Endothelial cell of umbilical vein (primary cell): Measurements from ENCODE around the gene ELMO1. TPM values are rescaled to one million over a fixed set of nuclear protein-coding genes. Genes with fewer than 3 reads are reported as not detected.

ENCODE experiments used
- BruUV-seq: library from RNA; stranded (reverse); fragments of 400-500 nt; replicated peaks from 2 replicates; lab custom pipeline; 2021; lab: Mats Ljungman, UMichigan
- CTCF ChIA-PET: fragments of 300-600, 350-600 bp; sonication (Branson Sonifier 250); formaldehyde crosslinking; loops from one replicate; lab custom pipeline; 2021; ENCODE audit warnings: antibody characterized with exemption, inconsistent platforms; lab: Charles Lee
- POLR2A ChIA-PET: fragments of 300-600, 350-600 bp; sonication (Branson Sonifier 250); formaldehyde crosslinking; loops from one replicate; lab custom pipeline; 2021; ENCODE audit warnings: antibody characterized with exemption, inconsistent platforms; lab: Charles Lee
- DNase-seq: peaks from one replicate; pipeline ENCODE4 v3.0.0-alpha.2; 2011; ENCODE audit warnings: low read depth, low spot score
- FAIRE-seq: peaks from 2 replicates; lab custom pipeline; 2011; peaks lifted over from hg19 to GRCh38; lab: Jason Lieb, UNC
- H2AFZ ChIP-seq: 2 replicates; pipeline ENCODE4 v1.6.0; 2012; ENCODE audit warnings: low read depth, low read length, control low read depth, inconsistent platforms
- H3K27ac ChIP-seq: 2 replicates; pipeline ENCODE4 v1.5.1; 2011; ENCODE audit warnings: low read depth, mild to moderate bottlenecking, control low read depth, low read length, moderate library complexity; ENCODE audit not compliant: insufficient read depth
- H3K27me3 ChIP-seq, 2 experiments: 2 replicates each; pipeline versions ENCODE4 v1.6.0 to v1.6.1; 2011; ENCODE audit warnings: low read length in 2 of 2, mixed read lengths in 1 of 2; ENCODE audit not compliant: control insufficient read depth in 2 of 2, insufficient read depth in 2 of 2
- H3K36me3 ChIP-seq, 2 experiments: 2 replicates in 1 of 2; 3 replicates in 1 of 2; pipeline ENCODE4 v1.5.1; 2011; ENCODE audit warnings: low read length in 2 of 2, mild to moderate bottlenecking in 1 of 2, moderate library complexity in 1 of 2; ENCODE audit not compliant: control insufficient read depth in 2 of 2, insufficient read depth in 2 of 2; ENCODE audit errors: extremely low read depth in 1 of 2
- H3K4me1 ChIP-seq: 3 replicates; pipeline ENCODE4 v1.5.1; 2011; ENCODE audit warnings: mild to moderate bottlenecking, low read length; ENCODE audit not compliant: control insufficient read depth, insufficient read depth; ENCODE audit errors: extremely low read depth
- H3K4me2 ChIP-seq: 2 replicates; pipeline ENCODE4 v1.6.1; 2011; ENCODE audit warnings: low read length, control low read depth, mixed read lengths; ENCODE audit not compliant: insufficient read depth
- H3K4me3 ChIP-seq, 3 experiments: fragments of 200-600 bp in 1 of 3; sonication (generic), shearing (Covaris generic) in 1 of 3; replicated peaks in 1 of 3; 2 replicates each; pipeline ENCODE4 v1.5.1; 2011 to 2016; ENCODE audit warnings: control low read depth in 3 of 3, low read length in 3 of 3, mild to moderate bottlenecking in 2 of 3, inconsistent platforms in 1 of 3, low read depth in 1 of 3, moderate library complexity in 1 of 3; ENCODE audit not compliant: insufficient read depth in 1 of 3
- H3K79me2 ChIP-seq: 2 replicates; pipeline ENCODE4 v1.6.0; 2012; ENCODE audit warnings: low read length, inconsistent platforms; ENCODE audit not compliant: control insufficient read depth, insufficient read depth
- H3K9ac ChIP-seq: replicated peaks from 2 replicates; pipeline ENCODE3; 2011; ENCODE audit warnings: low read length, control low read depth; ENCODE audit not compliant: insufficient read depth; ENCODE audit errors: extremely low read depth
- H3K9me1 ChIP-seq: replicated peaks from 3 replicates; pipeline ENCODE4 v1.6.0; 2011; ENCODE audit warnings: mild to moderate bottlenecking, low read length; ENCODE audit not compliant: control insufficient read depth, insufficient read depth; ENCODE audit errors: extremely low read depth
- H3K9me3 ChIP-seq: replicated peaks from 2 replicates; pipeline ENCODE4 v1.5.1; 2012; ENCODE audit warnings: low read length, inconsistent platforms; ENCODE audit not compliant: control insufficient read depth, insufficient read depth
- H4K20me1 ChIP-seq: replicated peaks from 2 replicates; pipeline ENCODE3; 2011; ENCODE audit warnings: mild to moderate bottlenecking, low read length; ENCODE audit not compliant: control insufficient read depth, insufficient read depth; ENCODE audit errors: extremely low read depth
- EZH2 ChIP-seq: IDR thresholded peaks from 2 replicates; pipeline ENCODE4 v1.6.1; 2012; ENCODE audit warnings: borderline replicate concordance, low read depth, mild to moderate bottlenecking, moderate library complexity, low read length, inconsistent platforms; ENCODE audit not compliant: severe bottlenecking
- FOS ChIP-seq: IDR thresholded peaks from 2 replicates; pipeline ENCODE4 v1.6.1; 2011; ENCODE audit warnings: mild to moderate bottlenecking, low read length, moderate library complexity, borderline replicate concordance; ENCODE audit not compliant: insufficient read depth
- GATA2 ChIP-seq: IDR thresholded peaks from 2 replicates; pipeline ENCODE4 v1.7.0; 2011; ENCODE audit warnings: low read depth, mild to moderate bottlenecking, moderate library complexity, mixed read lengths, low read length; ENCODE audit not compliant: insufficient read length, insufficient read depth
- JUN ChIP-seq: IDR thresholded peaks from 2 replicates; pipeline ENCODE4 v1.6.1; 2011; ENCODE audit warnings: borderline replicate concordance, low read depth; ENCODE audit not compliant: insufficient read length, insufficient read depth
- MYC ChIP-seq: IDR thresholded peaks from one replicate; pipeline ENCODE4 v1.6.1; 2011; ENCODE audit warnings: mild to moderate bottlenecking, low read depth, low read length
- POLR2A ChIP-seq: IDR thresholded peaks from 2 replicates; pipeline ENCODE4 v1.6.1; 2012; ENCODE audit warnings: low read depth, mild to moderate bottlenecking, control low read depth, low read length
- POLR2AphosphoS5 ChIP-seq: IDR thresholded peaks from 2 replicates; pipeline ENCODE4 v1.6.1; 2012; ENCODE audit warnings: low read depth, mild to moderate bottlenecking, control low read depth, low read length, moderate library complexity; ENCODE audit not compliant: insufficient read depth
- dilution Hi-C: fragments of 300-500 bp; cut with MboI; formaldehyde crosslinking; loops from one replicate; pipeline ENCODE4 v1.15.0; 2019; ENCODE audit warnings: low sequenced_read_pairs; ENCODE audit not compliant: extremely low pct_ligation_motif_present
- intact Hi-C: fragments of 100-400 bp; cut with micrococcal nuclease; formaldehyde crosslinking; loops from one replicate; pipeline ENCODE4 v1.10.0; 2022
- polyA plus RNA-seq, 4 experiments: library from polyadenylated mRNA; depleted of rRNA in 3 of 4; stranded (reverse) in 3 of 4; unstranded in 1 of 4; fragments of >200 nt; gene quantifications; 2 replicates each; pipeline versions ENCODE4 v1.2.1 to v1.2.3, GENCODE V29; 2011 to 2012; ENCODE audit warnings: missing spikeins in 1 of 4
- total RNA-seq: library from RNA; stranded (reverse); gene quantifications from 2 replicates; pipeline ENCODE4 v1.2.3, GENCODE V29; 2021
- TF ChIP-seq, protein P1 (sequence below): IDR thresholded peaks from 2 replicates; pipeline ENCODE4 v1.6.1; 2011; ENCODE audit not compliant: insufficient read depth, insufficient read length
- TF ChIP-seq, protein P2 (sequence below), 2 donors: IDR thresholded peaks; 1 replicate in 1 of 2; 2 replicates in 1 of 2; pipeline ENCODE4 v1.5.1; 2011; ENCODE audit warnings: low read length in 2 of 2, mild to moderate bottlenecking in 2 of 2, moderate library complexity in 2 of 2, control low read depth in 1 of 2, inconsistent platforms in 1 of 2, low read depth in 1 of 2; ENCODE audit not compliant: insufficient read depth in 1 of 2; ENCODE audit errors: extremely low read depth in 1 of 2

The ELMO1 gene
- total and polyA plus RNA-seq, 2 donors (not counting 3 experiments of a cell fraction or from before 2014, with no cell fraction given): 17.0 to 30.6 TPM

DNA sequence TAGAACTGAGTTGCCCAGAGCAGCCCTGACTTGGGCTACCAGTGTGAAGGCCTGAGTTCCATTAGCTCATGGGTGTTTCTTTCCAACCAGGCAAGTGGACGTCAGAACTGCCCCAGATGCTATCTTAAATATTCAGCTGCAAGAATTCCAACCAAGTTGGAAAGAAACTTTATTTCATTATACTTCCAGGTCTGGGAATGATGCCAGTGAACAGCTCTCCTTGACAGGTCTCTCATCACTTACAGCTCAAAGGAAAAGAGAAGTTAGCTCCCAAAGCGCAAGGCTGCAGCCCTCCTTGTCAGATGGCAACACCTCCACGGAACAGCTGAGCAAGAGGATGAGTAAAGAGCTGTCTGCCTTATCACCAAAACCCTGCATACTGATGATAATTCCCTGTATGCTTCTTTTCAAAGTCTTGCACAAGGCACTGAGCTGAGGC, 468.8 kb downstream of the ELMO1 start:
- no TSS peak for BruUV-seq
- ChIA-PET POLR2A (no interaction called here), CTCF (interaction anchor here (0.9 to 14.9 kb wide), 9 partner anchors 9 to 493 kb away, joined by 3 to 374 read pairs (median 4); no protein-coding TSS in a partner anchor)
- no peaks in the 10 kb centered on the region for H3K9me1 ChIP-seq
- no peak overlapping the region for H3K4me3 ChIP-seq
- H3K4me1 ChIP-seq: no peaks in the 10 kb centered on the region
- dilution Hi-C loops: loop anchor here (25.0 kb wide), 1 partner anchor 207 kb away; no protein-coding TSS in a partner anchor
- H2AFZ ChIP-seq: no peak overlapping the region
- FAIRE-seq: no peak
- H3K9ac ChIP-seq: no peak overlapping the region
- no peak for DNase-seq
- no peaks in the 10 kb centered on the region for H3K9me3 ChIP-seq
- H3K27me3 ChIP-seq: no peaks in the 10 kb centered on the region
- no peak overlapping the region for H3K27ac ChIP-seq
- intact Hi-C loops: no loop called here
- no peaks in the 10 kb centered on the region for H3K79me2 ChIP-seq
- TF ChIP-seq GATA2 (no peak), EZH2 (no peak), POLR2AphosphoS5 (no peak), MYC (no peak), JUN (no peak), POLR2A (no peak), FOS (no peak)
- TF ChIP-seq, protein P1, sequence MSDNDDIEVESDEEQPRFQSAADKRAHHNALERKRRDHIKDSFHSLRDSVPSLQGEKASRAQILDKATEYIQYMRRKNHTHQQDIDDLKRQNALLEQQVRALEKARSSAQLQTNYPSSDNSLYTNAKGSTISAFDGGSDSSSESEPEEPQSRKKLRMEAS: no peak
- TF ChIP-seq, protein P2, sequence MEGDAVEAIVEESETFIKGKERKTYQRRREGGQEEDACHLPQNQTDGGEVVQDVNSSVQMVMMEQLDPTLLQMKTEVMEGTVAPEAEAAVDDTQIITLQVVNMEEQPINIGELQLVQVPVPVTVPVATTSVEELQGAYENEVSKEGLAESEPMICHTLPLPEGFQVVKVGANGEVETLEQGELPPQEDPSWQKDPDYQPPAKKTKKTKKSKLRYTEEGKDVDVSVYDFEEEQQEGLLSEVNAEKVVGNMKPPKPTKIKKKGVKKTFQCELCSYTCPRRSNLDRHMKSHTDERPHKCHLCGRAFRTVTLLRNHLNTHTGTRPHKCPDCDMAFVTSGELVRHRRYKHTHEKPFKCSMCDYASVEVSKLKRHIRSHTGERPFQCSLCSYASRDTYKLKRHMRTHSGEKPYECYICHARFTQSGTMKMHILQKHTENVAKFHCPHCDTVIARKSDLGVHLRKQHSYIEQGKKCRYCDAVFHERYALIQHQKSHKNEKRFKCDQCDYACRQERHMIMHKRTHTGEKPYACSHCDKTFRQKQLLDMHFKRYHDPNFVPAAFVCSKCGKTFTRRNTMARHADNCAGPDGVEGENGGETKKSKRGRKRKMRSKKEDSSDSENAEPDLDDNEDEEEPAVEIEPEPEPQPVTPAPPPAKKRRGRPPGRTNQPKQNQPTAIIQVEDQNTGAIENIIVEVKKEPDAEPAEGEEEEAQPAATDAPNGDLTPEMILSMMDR (IDR thresholded peaks at IDR 0.05; ENCODE audit: extremely low read depth in 1 of 2, insufficient read depth in 1 of 2, low read depth in 1 of 2, low read length in 2 of 2): no peak
- no peaks in the 10 kb centered on the region for H4K20me1 ChIP-seq
- H3K36me3 ChIP-seq: no peaks in the 10 kb centered on the region
- no peak overlapping the region for H3K4me2 ChIP-seq
